A549 (cell line): ENCODE results near the gene EPB41L2.

Source experiments
- CTCF ChIP-seq: fragments of >200 bp; sonication (Bioruptor Twin); formaldehyde crosslinking; IDR thresholded peaks from 3 replicates; pipeline ENCODE4 v1.5.1; 2016
- KDM5A ChIP-seq: fragments of 200-600 bp; sonication (generic); IDR thresholded peaks from 2 replicates; pipeline ENCODE4 v1.6.1; 2016; ENCODE audit warnings: antibody characterized with exemption, mild to moderate bottlenecking
- POLR2A ChIP-seq: IDR thresholded peaks from 2 replicates; pipeline ENCODE4 v1.6.1; 2012; ENCODE audit warnings: mild to moderate bottlenecking, low read length
- POLR2AphosphoS2 ChIP-seq: conservative IDR thresholded peaks from 2 replicates; pipeline ENCODE4 v1.6.1; 2012; ENCODE audit warnings: low read length, improper control_type of control experiment, inconsistent platforms
- RNF2 ChIP-seq: fragments of 200-600 bp; sonication (generic); IDR thresholded peaks from 2 replicates; pipeline ENCODE4 v1.6.1; 2016; ENCODE audit warnings: low read depth, mild to moderate bottlenecking, antibody characterized with exemption, moderate library complexity, borderline replicate concordance

- no peak for TF ChIP-seq POLR2AphosphoS2
- no peak for TF ChIP-seq POLR2A
- no peak for TF ChIP-seq KDM5A
- no peak for TF ChIP-seq CTCF
- TF ChIP-seq RNF2: no peak
These were observed 82.6 kb downstream of the EPB41L2 start for GRCh38 chr6:130980310-130981032.
